ENCODE data around the gene ULK1. TPM values are rescaled to one million over a fixed set of nuclear protein-coding genes. Genes with fewer than 3 reads are reported as not detected.

Gene ULK1
- polyA plus RNA-seq, 3 donors, result 1.0 to 75.1 (median 1.3) TPM

DNA sequence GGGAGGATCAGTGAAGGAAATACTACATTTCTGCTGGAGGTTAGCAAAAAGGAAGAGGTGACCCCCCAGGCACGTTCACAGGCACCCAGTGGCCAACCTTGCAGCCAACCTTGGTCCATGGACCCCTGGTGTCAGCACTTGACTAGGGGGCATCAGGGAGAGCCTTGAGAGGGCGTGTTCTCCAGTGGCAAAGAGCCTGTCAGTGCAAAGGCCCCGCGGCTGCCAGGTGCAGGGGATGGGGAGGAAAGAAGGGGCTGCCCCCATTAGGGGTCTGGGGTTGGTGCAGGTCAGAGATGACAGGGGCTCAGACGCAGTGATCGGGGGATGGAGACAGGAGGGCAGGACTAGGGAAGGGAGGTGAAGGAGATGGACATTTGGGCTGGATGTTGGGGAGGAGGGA, 22.7 kb upstream of the ULK1 start:
- peaks cover 1 to 3% (median 3%) of the 10 kb centered on the region in 3 donors for H3K27me3 Mint-ChIP-seq (ENCODE audit: low read depth in 3 of 3)
- DNase-seq, result no peak
- intact Hi-C loops (cut with micrococcal nuclease), result no loop called here
- Histone ChIP-seq H3K36me3 (replicated peaks in 1 of 2; ENCODE audit: control insufficient read depth in 1 of 2, insufficient read depth in 2 of 2, low read length in 2 of 2) (no peaks in the 10 kb centered on the region), H3K9me3 (replicated peaks in 1 of 2; ENCODE audit: control insufficient read depth in 1 of 2, insufficient read depth in 1 of 2, low read length in 2 of 2) (no peaks in the 10 kb centered on the region), H3K79me2 (ENCODE audit: insufficient read depth, low read length) (no peaks in the 10 kb centered on the region), H4K20me1 (ENCODE audit: insufficient read depth, low read length) (no peaks in the 10 kb centered on the region), H3K27me3 (ENCODE audit: control insufficient read depth in 2 of 2, insufficient read depth in 2 of 2, low read length in 2 of 2) (no peaks in the 10 kb centered on the region), H2AFZ (ENCODE audit: insufficient read depth, low read depth, low read length, poor library complexity, severe bottlenecking) (peak overlapping the region; percentile 78), H3K4me1 (ENCODE audit: control insufficient read depth in 1 of 2, insufficient read depth in 2 of 2, low read length in 2 of 2) (peaks cover 54 to 74% of the 10 kb centered on the region in 2 donors), H3K4me2 (replicated peaks; ENCODE audit: extremely low read depth, low read length, poor library complexity, severe bottlenecking) (peak overlapping the region; percentile 40), H3K27ac (ENCODE audit: low read depth in 1 of 2, low read length in 2 of 2) (peak overlapping the region; percentile 71 to 89), H3K9ac (ENCODE audit: insufficient read depth, low read length, poor library complexity, severe bottlenecking) (peak overlapping the region; percentile 71), H3K4me3 (replicated peaks in 1 of 3; ENCODE audit: low read depth in 2 of 3, low read length in 3 of 3) (peak overlapping the region in 1 of 3 experiments; percentile 35)
- TF ChIP-seq CTCF (IDR thresholded peaks at IDR 0.05), result no peak
- WGBS (ENCODE audit: insufficient coverage), result 93% methylated on average over 6 of the region's 6 CpGs
- peaks cover 61% of the 10 kb centered on the region for H3K4me1 Mint-ChIP-seq
- H3K4me3 Mint-ChIP-seq, result peak overlapping the region in 1 of 2 donors; percentile 9
- peaks cover 0 to 4% (median 2%) of the 10 kb centered on the region in 7 donors for H3K9me3 Mint-ChIP-seq
- peak overlapping the region; percentile 83 to 96 (median 89) for H3K27ac Mint-ChIP-seq
- H3K36me3 Mint-ChIP-seq, result peaks cover 0 to 3% of the 10 kb centered on the region in 2 donors

DNA sequence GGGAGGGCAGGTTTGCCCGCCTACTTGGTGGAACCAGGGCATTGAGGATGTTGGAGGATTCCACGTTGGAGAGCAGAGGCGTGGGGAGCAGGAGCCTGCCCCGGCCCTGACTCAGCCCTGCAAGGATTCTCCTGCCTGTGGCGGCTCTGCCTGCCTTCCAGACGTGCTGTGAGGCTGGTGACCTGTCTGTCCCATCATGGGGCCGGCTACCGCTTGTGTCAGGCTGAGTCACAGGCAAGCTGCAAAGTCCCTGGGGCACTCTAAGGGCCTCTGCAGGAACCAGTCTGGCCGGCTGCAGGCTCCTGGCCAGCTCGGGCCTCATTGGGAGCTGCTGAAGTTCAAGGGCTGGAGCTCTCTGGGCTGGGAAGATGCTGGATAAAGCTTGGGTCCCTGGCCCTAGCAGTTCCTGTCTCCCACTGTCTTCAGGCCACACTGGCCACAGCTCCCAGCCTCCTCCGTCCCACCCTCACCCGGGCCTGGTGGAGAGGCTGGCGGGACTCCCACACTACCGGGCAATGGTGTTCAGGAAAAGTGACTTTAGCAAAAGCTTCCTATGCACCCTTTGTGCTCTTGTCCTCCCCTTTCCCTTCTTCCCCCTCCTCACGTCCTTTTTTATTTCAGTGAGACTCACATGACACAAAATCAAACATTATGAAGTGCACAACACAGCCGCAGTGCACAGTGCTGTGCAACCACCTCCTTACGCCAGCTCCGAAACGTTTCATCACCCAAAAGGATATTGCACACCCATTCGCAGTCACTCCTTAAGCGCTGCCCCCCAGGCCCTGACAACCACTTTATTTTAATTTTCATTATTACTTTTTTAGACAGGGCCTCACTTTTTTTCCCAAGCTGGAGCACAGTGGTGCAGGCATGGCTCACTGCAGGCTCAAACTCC, 22.0 kb upstream of the ULK1 start:
- peak; percentile 83 to 84 (median 83) for DNase-seq
- 26% methylated on average over 17 of the region's 21 CpGs for WGBS (ENCODE audit: insufficient coverage)
- no peaks in the 10 kb centered on the region for H3K79me2 ChIP-seq (ENCODE audit: insufficient read depth, low read length)
- peaks cover 58 to 76% of the 10 kb centered on the region in 2 donors for H3K4me1 ChIP-seq (ENCODE audit: control insufficient read depth in 1 of 2, insufficient read depth in 2 of 2, low read length in 2 of 2)
- H3K27me3 ChIP-seq (ENCODE audit: control insufficient read depth in 2 of 2, insufficient read depth in 2 of 2, low read length in 2 of 2), result no peaks in the 10 kb centered on the region
- peak overlapping the region in 1 of 3 experiments; percentile 35 for H3K4me3 ChIP-seq (replicated peaks in 1 of 3; ENCODE audit: low read depth in 2 of 3, low read length in 3 of 3)
- no peak for TF ChIP-seq CTCF (IDR thresholded peaks at IDR 0.05)
- intact Hi-C loops (cut with micrococcal nuclease), result no loop called here
- H3K36me3 Mint-ChIP-seq, result peaks cover 0 to 3% of the 10 kb centered on the region in 2 donors
- H3K9ac ChIP-seq (ENCODE audit: insufficient read depth, low read length, poor library complexity, severe bottlenecking), result peak overlapping the region; percentile 71
- no peaks in the 10 kb centered on the region for H3K36me3 ChIP-seq (replicated peaks in 1 of 2; ENCODE audit: control insufficient read depth in 1 of 2, insufficient read depth in 2 of 2, low read length in 2 of 2)
- H3K4me1 Mint-ChIP-seq, result peaks cover 65% of the 10 kb centered on the region
- H3K27ac ChIP-seq (ENCODE audit: low read depth in 1 of 2, low read length in 2 of 2), result peak overlapping the region; percentile 71 to 89
- H3K27me3 Mint-ChIP-seq (ENCODE audit: low read depth in 3 of 3), result peaks cover 1 to 3% (median 3%) of the 10 kb centered on the region in 3 donors
- H3K4me3 Mint-ChIP-seq, result peak overlapping the region; percentile 9 to 56
- no peaks in the 10 kb centered on the region for H4K20me1 ChIP-seq (ENCODE audit: insufficient read depth, low read length)
- H3K9me3 Mint-ChIP-seq, result peaks cover 0 to 4% (median 2%) of the 10 kb centered on the region in 7 donors
- H3K4me2 ChIP-seq (replicated peaks; ENCODE audit: extremely low read depth, low read length, poor library complexity, severe bottlenecking), result peak overlapping the region; percentile 40
- H3K27ac Mint-ChIP-seq, result peak overlapping the region; percentile 83 to 96 (median 89)
- H2AFZ ChIP-seq (ENCODE audit: insufficient read depth, low read depth, low read length, poor library complexity, severe bottlenecking), result peak overlapping the region; percentile 78
- no peaks in the 10 kb centered on the region for H3K9me3 ChIP-seq (replicated peaks in 1 of 2; ENCODE audit: control insufficient read depth in 1 of 2, insufficient read depth in 1 of 2, low read length in 2 of 2)

Data from CD14-positive monocyte (primary cell).